Endometrium (tissue), 2 donors: ENCODE data around the gene NGLY1.

Experiments used
- FAIRE-seq: peaks from 2 replicates; lab custom pipeline; 2012; peaks lifted over from hg19 to GRCh38; lab: Jason Lieb, UNC
- donor health status: control.
- donor health status: control.

Gene NGLY1

DNA sequence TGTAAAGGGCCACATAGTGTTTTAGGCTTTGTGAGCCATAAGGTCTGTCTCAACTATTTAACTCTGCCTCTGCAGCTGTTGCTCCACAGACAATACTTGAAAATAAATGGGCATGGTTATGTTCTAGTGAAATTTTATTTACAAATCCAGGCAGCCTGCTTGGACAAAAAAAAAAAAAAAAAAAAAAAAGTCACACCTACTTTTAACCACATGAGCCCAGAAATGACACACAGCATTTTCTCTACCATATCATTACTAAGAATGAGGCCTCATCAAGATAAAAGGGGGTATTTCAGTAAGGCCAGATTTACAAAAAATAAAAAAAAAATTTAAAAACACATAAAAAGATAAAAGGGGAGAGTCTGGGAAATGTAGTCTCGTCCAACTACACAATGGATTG is 1.7 kb upstream of the NGLY1 start:
- FAIRE-seq: no peak

DNA sequence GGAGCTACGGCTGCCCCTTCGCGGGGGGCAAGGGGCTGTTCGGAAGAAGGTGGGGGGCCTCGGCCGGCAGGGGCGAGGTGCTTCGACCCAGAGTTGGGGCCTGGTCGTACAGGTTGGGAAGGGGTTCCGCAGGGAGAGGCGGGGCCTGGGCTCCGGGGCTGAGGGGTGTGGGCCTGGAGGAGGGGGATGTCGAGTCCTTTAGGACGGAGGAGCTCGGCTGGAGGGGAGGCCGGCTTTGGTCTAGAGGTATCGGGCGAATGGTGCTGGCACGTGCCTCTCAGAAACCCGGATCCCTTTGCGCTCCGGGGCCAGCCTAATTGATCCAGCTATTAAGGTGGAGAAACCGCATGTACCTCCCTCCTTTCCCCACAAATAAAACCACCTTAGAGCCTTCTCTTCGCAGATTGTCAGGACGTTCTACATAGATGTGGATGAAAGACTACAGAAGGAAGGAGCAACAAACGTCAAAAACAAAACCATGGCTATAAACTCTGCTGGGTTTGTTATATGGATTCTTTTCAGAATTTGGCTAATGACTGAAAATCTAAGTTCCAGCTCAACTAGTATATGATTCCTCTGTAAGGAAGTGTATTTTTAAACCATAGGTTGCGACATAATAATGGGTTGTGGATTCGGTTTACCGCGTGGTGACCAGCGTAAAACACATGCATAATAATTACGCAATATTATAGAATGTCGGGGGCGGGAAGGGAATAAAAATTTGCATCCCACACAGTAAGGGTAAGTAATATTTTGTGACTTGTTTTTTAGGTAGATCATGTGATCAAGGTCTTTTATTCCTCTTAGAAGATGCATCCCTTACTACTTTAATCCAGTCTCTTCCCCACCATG is 644 bp upstream of the NGLY1 start:
- no peak for FAIRE-seq

- no peak for FAIRE-seq
These were observed 656 bp downstream of the NGLY1 start for GRCh38 chr3:25782636-25782937.

- FAIRE-seq: no peak
These were observed 1.3 kb downstream of the NGLY1 start for GRCh38 chr3:25781758-25782594.

- FAIRE-seq: no peak
These were observed 2.0 kb downstream of the NGLY1 start for GRCh38 chr3:25781145-25781757.

- no peak for FAIRE-seq
These were observed 2.6 kb downstream of the NGLY1 start for GRCh38 chr3:25780618-25781017.

GRCh38 chr3:25775936-25776335 is 7.3 kb downstream of the NGLY1 start:
- FAIRE-seq: no peak

DNA sequence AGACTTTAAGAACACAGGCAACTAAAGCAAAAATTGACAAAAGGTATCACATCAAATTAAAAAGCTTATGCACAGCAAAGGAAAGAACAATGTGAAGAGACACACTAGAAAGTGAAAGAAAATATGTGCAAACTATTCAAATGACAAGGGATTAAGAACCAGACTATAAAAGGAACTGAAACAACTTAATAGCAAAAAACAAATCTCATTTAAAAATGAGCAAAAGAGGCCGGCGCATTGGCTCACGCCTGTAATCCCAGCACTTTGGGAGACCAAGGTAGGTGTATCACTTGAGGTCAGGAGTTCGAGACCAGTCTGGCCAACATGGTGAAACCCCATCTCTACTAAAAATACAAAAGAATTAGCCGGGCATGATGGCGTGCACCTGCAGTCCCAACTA is 14.4 kb downstream of the NGLY1 start:
- FAIRE-seq: no peak

- FAIRE-seq: no peak
These were observed 31.5 kb downstream of the NGLY1 start for GRCh38 chr3:25751725-25752124.

- no peak for FAIRE-seq
These were observed 32.2 kb downstream of the NGLY1 start for GRCh38 chr3:25751048-25751447.

DNA sequence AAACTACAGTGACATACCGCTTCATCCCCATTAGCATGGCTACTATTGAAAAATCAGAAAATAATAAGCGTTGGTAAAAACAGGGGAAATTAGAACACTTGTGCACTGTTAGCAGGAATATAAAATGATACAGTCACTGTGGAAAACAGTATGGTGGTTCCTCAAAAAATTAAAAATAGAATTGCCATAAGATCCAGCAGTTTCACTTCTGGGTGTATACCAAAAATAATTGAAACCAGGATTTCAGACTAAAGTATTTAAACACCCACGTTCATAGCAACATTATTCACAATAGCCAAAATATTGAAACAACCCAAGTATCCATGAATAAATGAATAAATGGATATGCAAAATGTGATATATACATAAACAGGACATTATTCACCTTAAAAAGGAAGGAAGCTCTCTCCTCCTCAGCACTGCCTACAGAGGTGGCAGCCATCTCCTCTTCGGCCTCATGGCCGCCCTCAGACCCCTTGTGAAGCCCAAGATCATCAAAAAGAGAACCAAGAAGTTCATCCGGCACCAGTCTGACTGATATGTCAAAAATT is 34.1 kb downstream of the NGLY1 start:
- no peak for FAIRE-seq

DNA sequence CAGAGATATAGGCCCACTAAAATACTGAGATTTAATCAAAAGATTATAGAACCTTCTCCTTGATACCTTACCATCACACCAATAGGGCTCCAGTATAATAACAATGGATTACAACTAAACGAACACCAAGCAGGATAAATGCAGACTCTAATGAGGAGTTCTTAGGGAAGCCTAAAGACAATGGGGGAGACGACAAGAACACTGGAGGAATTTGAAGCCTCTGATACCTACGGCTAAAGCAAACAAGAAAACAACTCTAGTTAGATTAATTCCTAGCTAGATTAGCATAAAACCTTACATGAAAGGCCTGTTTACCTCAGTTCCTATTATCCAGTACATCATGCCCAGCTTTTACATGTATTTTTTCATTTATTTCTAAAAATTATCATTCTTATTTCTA is 35.1 kb downstream of the NGLY1 start:
- FAIRE-seq: no peak

DNA sequence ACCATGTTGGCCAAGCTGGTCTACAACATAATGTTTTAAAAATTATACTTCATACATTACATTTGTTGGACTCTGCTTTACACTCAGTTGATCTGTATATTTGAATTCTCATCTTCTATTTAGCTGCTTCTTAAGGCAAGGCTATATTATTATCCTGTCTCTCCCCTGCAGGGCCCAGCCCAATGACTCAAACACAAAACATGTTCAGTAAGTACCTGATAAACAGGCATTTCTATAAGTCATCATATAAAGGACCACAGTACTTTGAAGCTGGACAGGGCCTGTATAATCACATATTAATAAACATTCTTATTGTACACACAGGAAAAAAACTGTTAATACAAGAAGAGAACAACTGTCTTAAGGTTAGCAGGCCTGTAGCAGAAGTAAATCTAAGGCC is 36.2 kb downstream of the NGLY1 start:
- no peak for FAIRE-seq

GRCh38 chr3:25744470-25744869 is 38.8 kb downstream of the NGLY1 start:
- FAIRE-seq: no peak

- FAIRE-seq: no peak
These were observed 55.1 kb downstream of the NGLY1 start for GRCh38 chr3:25728101-25728500.

DNA sequence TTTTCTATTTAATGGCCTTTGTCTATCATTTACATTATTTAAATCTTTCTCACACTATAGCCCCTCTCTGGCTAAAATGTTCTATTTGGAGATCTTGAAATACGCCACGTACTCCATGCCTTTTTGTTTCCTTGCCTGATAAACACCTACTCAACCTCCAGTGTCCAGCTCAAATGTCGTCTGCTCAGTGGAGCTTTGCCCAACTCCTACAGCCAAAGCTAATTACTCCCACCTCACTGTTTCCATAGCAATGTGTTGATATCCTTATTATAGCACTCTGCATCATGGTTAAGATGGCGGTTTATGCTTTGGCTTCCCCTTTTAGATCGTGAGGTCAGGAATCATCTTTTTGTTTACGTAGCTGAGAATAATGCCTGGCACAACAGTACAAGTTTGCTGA is 55.9 kb downstream of the NGLY1 start:
- no peak for FAIRE-seq

GRCh38 chr3:25725810-25726209 is 57.4 kb downstream of the NGLY1 start:
- no peak for FAIRE-seq

DNA sequence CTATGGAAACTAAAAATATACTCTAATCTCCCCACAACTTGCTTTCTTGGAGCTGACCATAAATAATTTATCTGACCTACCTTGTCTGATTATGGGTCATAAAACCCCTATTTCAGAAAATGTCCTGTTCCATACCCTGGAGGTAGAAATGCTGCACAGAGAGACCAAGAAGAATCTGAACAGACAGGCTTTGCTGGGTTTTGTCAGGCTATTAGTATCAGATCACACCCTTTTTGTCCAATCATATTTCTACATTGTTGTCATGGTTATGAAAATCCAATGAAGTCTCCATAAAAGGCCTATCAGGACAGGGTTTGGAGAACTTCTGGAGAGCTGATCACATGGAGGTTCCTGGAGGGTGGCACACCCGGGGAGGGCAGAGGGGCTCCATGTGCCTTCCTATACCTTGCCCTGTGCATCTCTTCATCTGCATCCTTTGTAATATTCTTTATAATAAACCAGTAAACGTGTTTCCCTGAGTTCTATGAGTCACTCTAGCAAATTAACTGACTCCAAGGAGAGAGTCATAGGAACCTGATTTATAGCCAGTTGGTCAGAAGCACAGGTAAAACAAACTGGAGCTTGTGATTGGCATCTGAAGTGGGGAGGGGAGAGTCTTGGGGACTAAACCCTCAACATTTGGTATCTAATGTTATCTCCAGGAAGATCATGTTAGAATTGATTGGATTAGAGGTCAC is 58.1 kb downstream of the NGLY1 start:
- no peak for FAIRE-seq

GRCh38 chr3:25723802-25724201 is 59.4 kb downstream of the NGLY1 start:
- no peak for FAIRE-seq

- FAIRE-seq: no peak
These were observed 63.9 kb downstream of the NGLY1 start for GRCh38 chr3:25719321-25719720.

DNA sequence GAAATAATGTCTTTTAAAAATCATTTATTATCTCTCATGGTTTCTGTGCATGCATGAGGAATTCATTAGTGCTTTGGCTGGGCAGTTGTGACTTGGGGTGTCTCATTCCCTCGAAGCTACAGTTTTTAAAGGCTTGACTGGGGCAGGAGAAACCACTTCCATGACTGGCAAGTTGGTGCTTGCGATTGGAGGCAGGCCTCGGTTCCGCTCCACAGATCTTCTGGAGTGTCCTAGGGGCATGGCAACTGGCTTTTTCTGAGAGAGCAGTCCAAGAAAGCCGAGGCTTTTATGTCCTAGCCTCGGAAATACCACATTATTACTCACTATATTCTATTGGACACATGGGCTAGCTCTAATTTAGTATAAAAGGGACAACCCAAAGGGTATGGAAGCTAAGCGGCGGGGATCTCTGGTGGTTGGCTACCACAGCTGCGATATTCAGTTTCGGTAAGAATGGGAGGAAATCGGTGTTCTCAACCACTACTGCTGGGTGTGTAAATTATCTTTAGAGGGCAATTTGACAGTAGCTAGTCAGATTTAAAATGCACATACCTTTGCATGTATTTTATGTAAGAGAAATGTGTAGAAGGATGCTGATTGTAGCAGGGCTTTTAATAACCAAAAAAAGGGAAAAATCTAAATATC is 69.8 kb downstream of the NGLY1 start:
- FAIRE-seq: no peak

GRCh38 chr3:25711090-25711489 is 72.2 kb downstream of the NGLY1 start:
- no peak for FAIRE-seq
